NCI-H128 (cell line): Measurements from ENCODE around the gene SLC10A3.

Experiments
- DNase-seq: peaks from one replicate; lab custom pipeline; 2025; ENCODE audit not compliant: unreplicated experiment; lab: John Stamatoyannopoulos, UW

SLC10A3 gene

GRCh38 chrX:154490414-154491083 is at the start of gene SLC10A3:
Gene SLC10A3, minus strand, starts transcription at chrX:154490629. Its CDS starts 1,689 bp downstream, at chrX:154488940.
- DNase-seq = peak; percentile 80

DNA sequence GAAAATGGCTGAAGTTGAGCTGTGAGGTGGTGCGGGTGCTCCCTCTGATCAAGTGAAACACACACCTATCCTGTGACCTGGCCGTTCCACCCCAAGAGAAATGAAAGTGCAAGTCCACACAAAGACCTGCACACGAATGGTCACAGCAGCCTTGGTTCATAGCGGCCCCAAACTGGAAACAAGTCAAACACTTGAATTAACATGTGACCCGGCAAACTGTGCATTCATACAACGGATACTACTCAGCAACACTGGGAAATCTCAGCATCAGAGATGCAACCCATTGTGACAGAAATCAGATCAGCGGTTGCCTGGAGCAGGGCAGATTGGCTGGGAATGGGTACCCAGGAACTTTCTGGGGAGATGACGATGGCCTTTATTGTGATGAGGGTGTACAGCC is 48.6 kb upstream of the SLC10A3 start:
- DNase-seq = no peak

DNA sequence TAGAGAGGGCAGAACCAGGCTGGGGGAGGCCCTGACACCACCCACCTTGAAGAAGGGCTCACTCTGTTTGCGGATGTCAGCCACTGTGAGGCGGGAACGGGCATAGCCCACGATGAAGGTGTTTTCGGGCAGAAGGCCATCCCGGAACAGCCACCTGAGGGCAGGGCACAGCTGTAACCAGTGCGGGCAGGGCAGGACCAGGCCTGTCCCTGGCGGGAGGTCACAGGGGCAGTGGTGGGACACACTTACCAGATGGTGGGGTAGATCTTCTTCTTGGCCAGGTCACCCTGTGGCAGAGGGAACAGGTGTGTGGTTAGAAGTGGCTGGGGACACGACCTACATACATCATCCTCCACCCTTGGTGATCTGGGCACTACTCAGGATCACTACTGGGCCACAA is 45.5 kb upstream of the SLC10A3 start:
- no peak for DNase-seq

GRCh38 chrX:154534526-154535322 is 44.3 kb upstream of the SLC10A3 start:
- peak; percentile 70 for DNase-seq

- DNase-seq = no peak
Measured at GRCh38 chrX:154532690-154533089, 42.3 kb upstream of the SLC10A3 start.

DNA sequence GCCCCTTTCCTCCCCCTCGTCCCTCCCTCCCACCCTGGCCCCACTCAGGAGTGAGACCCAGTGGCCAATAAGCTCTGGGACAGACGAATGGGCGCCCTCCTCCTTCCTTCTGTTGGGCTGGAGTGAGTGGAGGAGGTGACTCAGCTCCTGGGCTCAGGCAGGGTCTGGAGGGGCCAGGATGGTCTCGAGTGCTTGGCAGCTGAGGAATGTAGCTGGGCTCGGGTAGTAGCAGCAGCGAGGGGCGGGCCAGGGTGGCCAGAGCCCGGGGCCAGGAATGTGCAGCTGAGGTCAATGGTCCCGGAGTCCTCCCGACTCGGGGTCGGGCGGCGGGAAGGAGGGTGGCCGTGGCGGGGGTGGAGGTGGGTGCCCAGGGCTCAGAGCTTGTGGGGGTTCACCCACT is 41.2 kb upstream of the SLC10A3 start:
- DNase-seq = no peak

- no peak for DNase-seq
Measured at GRCh38 chrX:154530286-154530685, 39.9 kb upstream of the SLC10A3 start.

DNA sequence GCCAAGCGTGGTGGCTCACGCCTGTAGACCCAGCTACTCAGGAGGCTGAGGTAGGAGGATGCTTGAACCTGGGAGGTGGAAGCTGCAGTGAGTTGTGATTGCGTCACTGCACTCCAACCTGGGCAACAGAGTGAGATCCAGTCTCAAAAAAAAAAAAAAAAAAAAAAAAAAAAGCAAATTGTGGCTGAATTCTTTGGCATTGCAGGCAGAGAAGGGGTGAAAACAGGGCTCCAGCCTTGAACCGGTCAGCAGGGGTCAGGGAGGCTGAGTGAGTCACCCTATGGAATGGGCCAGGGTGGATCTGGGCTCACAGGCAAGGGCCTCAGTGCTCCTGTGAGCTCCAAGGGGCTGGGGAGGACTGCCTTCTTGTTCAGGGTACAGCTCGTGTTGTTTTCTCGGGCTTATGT is 38.8 kb upstream of the SLC10A3 start:
- DNase-seq = no peak

DNA sequence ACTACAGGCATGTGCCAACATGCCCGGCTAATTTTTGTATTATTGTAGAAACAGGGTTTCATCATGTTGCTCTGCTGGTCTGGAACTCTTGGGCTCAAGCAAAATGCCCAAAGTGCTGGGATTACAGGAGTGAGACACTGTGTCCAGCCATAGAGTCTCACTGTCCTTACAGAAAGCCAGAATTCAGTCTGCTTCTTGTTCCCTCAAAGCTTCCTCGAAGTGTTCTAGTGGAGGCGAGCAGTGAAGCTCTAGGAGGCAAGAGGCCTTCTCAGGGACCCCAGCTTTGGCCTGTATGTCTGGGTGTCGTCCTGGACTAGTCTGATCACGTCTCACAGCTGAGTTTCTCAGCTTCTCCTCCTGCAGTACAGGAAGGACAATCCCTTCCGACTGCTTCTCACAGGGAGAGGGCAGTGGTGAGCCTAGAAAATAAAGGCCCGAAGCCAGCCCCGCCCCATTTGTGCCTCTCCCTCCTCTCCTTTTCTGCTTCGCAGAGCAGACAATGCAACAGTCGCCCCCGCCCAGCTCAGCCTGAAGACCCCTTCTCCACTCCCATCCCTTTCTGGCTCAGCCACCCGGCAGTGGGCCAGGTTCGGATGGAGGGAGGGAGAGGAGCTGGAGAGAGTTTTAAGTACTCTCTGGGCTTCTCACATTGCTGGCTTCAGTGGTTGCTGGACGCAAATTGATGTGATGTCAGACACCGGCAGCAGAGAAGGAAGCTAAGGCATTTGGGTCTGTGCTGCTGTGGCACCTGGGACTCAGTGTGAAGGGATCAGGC is 36.7 kb upstream of the SLC10A3 start:
- DNase-seq = peak; percentile 29

- DNase-seq = no peak
Measured at GRCh38 chrX:154525606-154526490, 35.4 kb upstream of the SLC10A3 start.

DNA sequence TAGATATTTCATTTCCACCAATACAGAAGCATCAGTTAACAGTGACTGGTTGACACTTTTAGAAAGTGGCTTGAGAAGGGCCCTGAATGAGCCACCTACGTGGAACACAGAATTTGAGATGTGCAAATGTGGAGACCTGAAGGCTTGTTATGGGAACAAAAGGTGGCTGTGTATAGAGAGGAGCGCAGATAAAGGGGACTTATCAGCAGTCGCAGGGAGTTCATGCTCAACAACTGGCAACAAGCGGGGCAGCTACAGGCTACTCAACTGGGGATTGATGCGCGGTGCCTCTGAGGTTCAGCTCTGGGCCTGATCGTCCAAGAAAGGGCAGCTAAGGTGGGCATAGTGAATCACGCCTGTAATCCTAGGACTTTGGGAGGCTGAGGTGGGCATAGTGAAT is 29.0 kb upstream of the SLC10A3 start:
- no peak for DNase-seq

- DNase-seq = no peak
Measured at GRCh38 chrX:154517101-154517781, 26.8 kb upstream of the SLC10A3 start.

GRCh38 chrX:154516656-154517100 is 26.2 kb upstream of the SLC10A3 start:
- no peak for DNase-seq

DNA sequence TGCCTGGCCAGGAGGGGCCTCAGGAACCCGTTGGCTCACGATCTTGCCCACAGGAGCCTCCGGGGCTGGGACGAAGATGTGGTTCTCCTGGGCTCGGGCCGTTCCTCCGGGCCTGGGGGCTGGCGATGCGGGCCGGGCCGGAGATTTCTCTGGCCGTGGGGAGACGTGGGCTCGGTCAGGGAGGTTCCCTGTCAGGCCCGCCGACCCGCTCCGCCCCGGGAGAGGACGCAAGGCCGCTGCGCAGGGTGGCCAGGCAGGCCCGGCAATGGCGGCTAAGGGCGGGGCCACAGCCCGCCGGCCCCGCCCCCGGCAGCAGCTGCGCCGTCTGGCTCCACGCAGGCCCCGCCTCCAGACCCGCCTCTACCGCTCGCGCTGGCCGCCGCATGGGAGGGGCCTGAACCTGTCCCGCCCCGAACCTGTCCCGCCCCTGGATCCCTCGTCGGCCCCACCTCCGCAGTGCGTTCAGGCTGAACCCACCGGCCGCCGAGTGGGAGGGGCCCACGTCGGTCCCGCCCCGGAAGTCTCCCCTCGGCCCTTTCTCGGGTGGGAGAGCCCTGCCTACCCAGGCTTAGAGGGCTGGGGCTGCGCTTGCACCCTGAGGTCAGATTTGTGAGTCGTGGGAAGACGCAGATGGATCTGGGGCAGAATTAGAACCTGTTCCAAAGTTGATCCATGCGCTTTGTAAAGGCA is 25.7 kb upstream of the SLC10A3 start, which contains the start of gene FAM3A:
TSS of gene FAM3A (minus strand) at position 267 of the 690 bp plus-strand sequence. CDS start 460 bp downstream, outside the sequence.
- peak; percentile 85 for DNase-seq

GRCh38 chrX:154515090-154515965 is 24.9 kb upstream of the SLC10A3 start:
- DNase-seq = no peak

GRCh38 chrX:154513716-154514115 is 23.3 kb upstream of the SLC10A3 start:
- DNase-seq = no peak

DNA sequence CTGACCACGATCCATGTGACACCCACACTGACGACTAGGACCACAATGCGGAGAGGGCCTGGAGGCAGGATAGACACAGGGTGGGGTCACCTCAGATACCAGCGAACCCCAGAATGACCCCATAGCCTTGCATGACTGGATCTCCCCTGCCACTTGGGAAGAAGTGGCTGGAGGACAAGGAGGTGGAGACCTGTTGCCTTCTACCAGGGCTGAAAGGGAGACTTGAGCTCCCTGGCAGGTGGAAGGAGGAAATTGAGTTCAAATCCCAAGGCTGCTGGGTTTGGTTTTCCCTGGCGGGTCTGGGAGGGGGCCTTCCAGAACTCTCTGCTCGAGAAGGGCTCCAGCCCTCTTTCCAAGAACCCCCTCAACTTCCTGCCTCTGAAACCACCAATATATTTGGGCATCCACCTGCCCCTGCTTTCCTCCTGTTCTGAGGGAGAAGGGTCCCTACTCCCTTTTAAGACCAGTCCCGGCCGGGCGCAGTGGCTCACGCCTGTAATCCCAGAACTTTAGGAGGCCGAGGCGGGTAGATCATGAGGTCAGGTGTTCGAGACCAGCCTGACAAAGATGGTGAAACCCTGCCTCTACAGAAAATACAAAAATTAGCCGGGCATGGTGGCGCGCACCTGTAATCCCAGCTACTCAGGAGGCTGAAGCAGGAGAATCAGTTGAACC is 22.6 kb upstream of the SLC10A3 start:
- DNase-seq = no peak

GRCh38 chrX:154511761-154512160 is 21.3 kb upstream of the SLC10A3 start:
- DNase-seq = no peak
